ENCODE data around the gene DPP8. TPM values are rescaled to one million over a fixed set of nuclear protein-coding genes. Genes with fewer than 3 reads are reported as not detected.

DPP8 gene
- total RNA-seq, 1 experiment from 2014 or later: 25.1 TPM

DNA sequence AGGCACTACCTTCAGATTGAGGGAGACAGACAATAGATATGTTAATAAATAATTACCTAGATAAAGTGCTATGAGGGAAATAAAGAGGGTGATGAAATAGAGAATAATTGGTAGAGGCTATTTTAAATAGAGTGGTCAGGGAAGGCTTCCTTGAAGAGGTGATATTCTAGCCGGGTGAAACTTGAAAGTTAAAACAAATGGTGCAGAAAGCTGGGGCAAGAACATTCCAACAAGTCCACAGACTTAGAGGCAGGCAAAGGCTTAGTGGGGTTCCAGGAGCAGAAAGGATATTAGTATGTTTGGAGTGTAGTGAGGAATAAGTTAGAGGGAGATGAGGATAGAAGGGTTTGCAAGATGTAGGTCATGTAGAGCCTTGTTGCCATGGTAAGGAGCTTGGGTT lies 22.8 kb upstream of the DPP8 start:
- BruUV-seq (replicated peaks): no TSS peak
- Histone ChIP-seq H4K20me1 (ENCODE audit: insufficient read depth) (no peaks in the 10 kb centered on the region), H3K27me3 (ENCODE audit: insufficient read depth, low read depth) (no peaks in the 10 kb centered on the region), H3K4me2 (no peak overlapping the region), H3F3A (ENCODE audit: insufficient read depth, low read depth) (no peaks in the 10 kb centered on the region; the same call in 1 of the 2 replicates), H3K4me3 (no peak overlapping the region), H3K4me1 (replicated peaks; ENCODE audit: insufficient read depth) (no peaks in the 10 kb centered on the region), H3K9me2 (ENCODE audit: insufficient read depth) (no peaks in the 10 kb centered on the region), H3K79me2 (ENCODE audit: low read depth) (peaks cover 85% of the 10 kb centered on the region), H3K9me3 (ENCODE audit: insufficient read depth, low read depth) (no peaks in the 10 kb centered on the region), H2AFZ (no peak overlapping the region), H3K27ac (no peak overlapping the region), H3K36me3 (ENCODE audit: low read depth) (no peaks in the 10 kb centered on the region)
- CTCF ChIA-PET: no interaction called here
- intact Hi-C loops (cut with micrococcal nuclease; ENCODE audit: unreplicated experiment): no loop called here
- no peak for DNase-seq
- TF ChIP-seq, protein P1, sequence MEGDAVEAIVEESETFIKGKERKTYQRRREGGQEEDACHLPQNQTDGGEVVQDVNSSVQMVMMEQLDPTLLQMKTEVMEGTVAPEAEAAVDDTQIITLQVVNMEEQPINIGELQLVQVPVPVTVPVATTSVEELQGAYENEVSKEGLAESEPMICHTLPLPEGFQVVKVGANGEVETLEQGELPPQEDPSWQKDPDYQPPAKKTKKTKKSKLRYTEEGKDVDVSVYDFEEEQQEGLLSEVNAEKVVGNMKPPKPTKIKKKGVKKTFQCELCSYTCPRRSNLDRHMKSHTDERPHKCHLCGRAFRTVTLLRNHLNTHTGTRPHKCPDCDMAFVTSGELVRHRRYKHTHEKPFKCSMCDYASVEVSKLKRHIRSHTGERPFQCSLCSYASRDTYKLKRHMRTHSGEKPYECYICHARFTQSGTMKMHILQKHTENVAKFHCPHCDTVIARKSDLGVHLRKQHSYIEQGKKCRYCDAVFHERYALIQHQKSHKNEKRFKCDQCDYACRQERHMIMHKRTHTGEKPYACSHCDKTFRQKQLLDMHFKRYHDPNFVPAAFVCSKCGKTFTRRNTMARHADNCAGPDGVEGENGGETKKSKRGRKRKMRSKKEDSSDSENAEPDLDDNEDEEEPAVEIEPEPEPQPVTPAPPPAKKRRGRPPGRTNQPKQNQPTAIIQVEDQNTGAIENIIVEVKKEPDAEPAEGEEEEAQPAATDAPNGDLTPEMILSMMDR (conservative IDR thresholded peaks at IDR 0.05): no peak
- TF ChIP-seq EZH2 (IDR thresholded peaks at IDR 0.05; ENCODE audit: low read depth): no peak
- POLR2A ChIA-PET (ENCODE audit: unreplicated experiment): no interaction called here

DNA sequence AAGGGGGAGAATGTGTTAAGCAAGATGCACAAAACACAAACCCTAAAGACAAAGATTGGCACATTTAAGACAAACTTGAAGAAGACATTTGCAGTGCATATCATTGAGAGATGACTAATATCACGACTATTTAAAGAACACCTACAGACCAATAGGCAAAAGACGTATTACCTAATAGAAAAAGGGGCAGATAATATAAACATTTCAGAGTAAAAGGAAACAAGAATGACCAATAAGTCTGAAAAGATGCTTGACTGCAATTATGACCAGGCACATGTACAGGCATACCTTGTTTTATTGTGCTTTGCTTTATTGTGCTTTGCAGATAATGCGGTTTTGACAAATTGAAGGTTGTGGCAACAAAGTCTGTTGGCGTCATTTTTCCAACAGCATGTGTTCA lies 17.7 kb upstream of the DPP8 start:
- DNase-seq: no peak
- H3K9me2 ChIP-seq (ENCODE audit: insufficient read depth): no peaks in the 10 kb centered on the region
- intact Hi-C loops (cut with micrococcal nuclease; ENCODE audit: unreplicated experiment): no loop called here
- H3K4me3 ChIP-seq: no peak overlapping the region
- H4K20me1 ChIP-seq (ENCODE audit: insufficient read depth): no peaks in the 10 kb centered on the region; the same call in 1 of the 2 replicates
- no peaks in the 10 kb centered on the region for H3K9me3 ChIP-seq (ENCODE audit: insufficient read depth, low read depth)
- H2AFZ ChIP-seq: no peak overlapping the region
- no TSS peak for BruUV-seq (replicated peaks)
- H3K79me2 ChIP-seq (ENCODE audit: low read depth): peaks cover 91% of the 10 kb centered on the region
- ChIA-PET CTCF (no interaction called here), POLR2A (ENCODE audit: unreplicated experiment) (no interaction called here)
- no peak overlapping the region for H3K4me2 ChIP-seq
- no peaks in the 10 kb centered on the region for H3K27me3 ChIP-seq (ENCODE audit: insufficient read depth, low read depth)
- H3K36me3 ChIP-seq (ENCODE audit: low read depth): no peaks in the 10 kb centered on the region
- peaks cover 23% of the 10 kb centered on the region for H3K4me1 ChIP-seq (replicated peaks; ENCODE audit: insufficient read depth)
- peaks cover 12% of the 10 kb centered on the region; the same call in 1 of the 2 replicates for H3F3A ChIP-seq (ENCODE audit: insufficient read depth, low read depth)
- TF ChIP-seq EZH2 (IDR thresholded peaks at IDR 0.05; ENCODE audit: low read depth): no peak
- TF ChIP-seq, protein P1 (conservative IDR thresholded peaks at IDR 0.05): no peak
- no peak overlapping the region for H3K27ac ChIP-seq

DNA sequence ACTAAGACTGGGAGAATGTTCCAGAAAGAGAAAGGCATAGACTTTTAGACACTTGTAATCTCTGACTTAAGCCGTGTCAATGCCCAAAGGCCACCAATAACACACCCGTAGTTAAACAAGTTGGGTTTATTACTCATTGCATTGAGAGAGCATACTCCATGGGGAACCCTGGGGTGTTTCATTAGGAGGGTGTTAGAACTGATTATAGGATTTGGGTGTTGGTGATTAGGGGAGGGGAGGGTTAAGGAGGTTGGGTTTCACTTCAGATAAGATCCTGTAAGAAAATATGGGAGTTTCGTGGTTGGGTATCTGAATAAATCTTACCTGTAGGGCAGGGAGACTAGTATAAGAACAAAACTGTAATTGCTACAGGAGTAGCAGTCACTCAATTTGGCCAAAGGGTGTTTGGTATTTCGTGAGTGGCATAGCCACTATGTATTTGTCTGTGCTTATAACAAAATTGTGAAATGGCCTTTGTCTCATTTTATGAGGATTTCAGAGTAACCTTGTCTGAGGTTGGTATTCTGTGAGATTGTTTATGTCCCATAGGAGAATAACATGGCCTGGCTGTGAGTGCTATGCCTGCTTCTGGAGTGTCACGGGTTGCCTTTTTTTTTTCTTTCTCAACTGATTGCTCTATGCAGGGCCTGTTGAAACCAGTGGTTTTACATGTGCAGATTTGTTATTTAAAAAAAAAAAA lies 15.7 kb upstream of the DPP8 start:
- Histone ChIP-seq H3K9me3 (ENCODE audit: insufficient read depth, low read depth) (no peaks in the 10 kb centered on the region), H3K4me3 (peak overlapping the region; percentile 27; the same call in 1 of the 2 replicates), H3K4me1 (replicated peaks; ENCODE audit: insufficient read depth) (peaks cover 23% of the 10 kb centered on the region), H3K9me2 (ENCODE audit: insufficient read depth) (no peaks in the 10 kb centered on the region), H3F3A (ENCODE audit: insufficient read depth, low read depth) (peaks cover 12% of the 10 kb centered on the region; the same call in 1 of the 2 replicates), H3K27ac (peak overlapping the region; percentile 51), H3K4me2 (peak overlapping the region; percentile 69), H3K36me3 (ENCODE audit: low read depth) (no peaks in the 10 kb centered on the region), H3K27me3 (ENCODE audit: insufficient read depth, low read depth) (no peaks in the 10 kb centered on the region), H4K20me1 (ENCODE audit: insufficient read depth) (no peaks in the 10 kb centered on the region; the same call in 1 of the 2 replicates), H2AFZ (no peak overlapping the region), H3K79me2 (ENCODE audit: low read depth) (peaks cover 73% of the 10 kb centered on the region)
- peak in 1 of 2 experiments; percentile 56 for DNase-seq
- intact Hi-C loops (cut with micrococcal nuclease; ENCODE audit: unreplicated experiment): no loop called here
- no TSS peak for BruUV-seq (replicated peaks)
- TF ChIP-seq, protein P1 (conservative IDR thresholded peaks at IDR 0.05): no peak
- TF ChIP-seq EZH2 (IDR thresholded peaks at IDR 0.05; ENCODE audit: low read depth): no peak
- ChIA-PET POLR2A (ENCODE audit: unreplicated experiment) (no interaction called here), CTCF (no interaction called here)

Measured in PC-9 (cell line).